HK-2 (cell line): ENCODE results near the gene RPS15A.

Experiments used
- DNase-seq: peaks from one replicate; pipeline ENCODE4 v3.0.0-alpha.2; 2018; ENCODE audit not compliant: unreplicated experiment

The RPS15A gene

DNA sequence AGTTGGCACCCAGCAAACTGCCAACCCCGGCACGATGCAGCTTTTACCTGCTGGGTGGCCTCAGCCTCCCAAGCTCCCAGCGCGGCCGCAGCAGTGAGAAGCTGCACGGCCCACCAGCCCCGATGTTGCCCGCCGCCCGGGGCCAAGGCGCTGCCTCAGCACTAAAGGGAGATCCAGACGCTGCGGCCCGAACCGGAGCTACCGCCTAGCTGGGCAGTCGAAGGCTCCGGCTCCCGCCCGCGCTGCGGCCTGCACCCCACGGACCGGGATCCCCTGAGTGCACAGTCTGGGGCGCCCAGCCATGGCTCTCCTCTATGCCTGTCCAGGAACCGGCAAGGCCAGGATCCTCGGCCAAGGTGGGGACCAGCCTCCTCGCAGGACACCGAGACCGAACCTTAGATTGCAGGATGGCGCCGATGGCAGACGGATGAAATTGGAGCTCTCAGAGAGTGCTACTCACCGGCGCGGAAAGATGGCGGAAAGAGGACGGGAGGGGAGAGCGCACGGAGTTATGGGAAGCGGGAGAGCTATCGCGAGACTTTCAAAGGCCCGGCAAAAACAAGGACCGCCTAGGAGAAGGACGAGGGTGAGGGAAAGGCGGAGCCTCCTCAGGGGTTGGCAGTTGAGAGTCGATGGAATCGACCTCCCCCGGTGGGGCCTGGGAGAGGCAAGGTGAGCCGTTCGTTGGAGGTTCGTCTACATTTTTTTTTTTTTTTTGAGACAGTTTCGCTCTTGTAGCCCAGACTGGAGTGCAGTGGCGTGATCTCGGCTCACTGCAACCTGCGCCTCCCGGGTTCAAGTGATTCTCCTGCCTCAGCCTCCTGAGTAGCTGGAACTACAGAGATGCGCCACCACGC, at the start of gene RPS15A:
RPS15A (minus strand) TSS at position 485 of the 857 bp plus-strand sequence. CDS start 1,221 bp downstream, outside the sequence.
- peak; percentile 84 for DNase-seq

DNA sequence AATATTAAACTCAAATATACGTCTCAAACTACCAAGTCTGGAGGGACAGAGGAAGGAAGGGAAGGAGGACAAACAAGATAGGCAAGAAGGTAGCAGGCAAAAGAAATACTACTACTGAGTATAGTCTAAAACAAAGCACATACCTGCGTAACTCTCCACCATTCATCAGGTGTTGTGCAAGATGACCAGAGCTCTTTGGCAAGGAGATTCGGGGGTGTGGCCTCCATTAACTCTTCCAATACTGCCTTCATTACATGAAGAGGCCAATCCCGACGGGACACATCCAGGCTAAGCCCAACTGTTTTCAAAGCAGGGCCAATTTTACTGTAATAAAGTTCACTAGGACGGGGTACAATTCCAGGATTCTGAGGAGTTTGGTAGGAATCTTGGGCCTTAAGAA, 49.4 kb upstream of the RPS15A start:
- DNase-seq = no peak

DNA sequence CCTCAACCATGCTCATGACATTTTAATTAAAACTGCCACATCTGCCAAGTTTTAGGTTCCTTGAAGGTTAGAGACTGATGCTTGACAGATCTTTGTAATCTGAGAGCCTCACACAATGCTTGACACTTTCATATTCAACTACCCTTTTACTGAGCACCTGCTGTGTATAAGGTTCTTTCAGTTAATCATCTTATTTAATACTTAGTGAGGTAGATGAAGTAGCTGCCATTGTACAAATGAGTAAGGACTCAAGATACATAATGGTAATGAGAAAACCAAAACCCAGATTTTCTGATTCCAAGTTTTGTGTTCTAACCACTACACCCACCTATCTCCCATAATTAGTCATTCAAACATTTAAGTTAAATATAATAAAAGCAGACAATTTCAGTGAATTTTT, 46.6 kb upstream of the RPS15A start:
- DNase-seq = no peak

DNA sequence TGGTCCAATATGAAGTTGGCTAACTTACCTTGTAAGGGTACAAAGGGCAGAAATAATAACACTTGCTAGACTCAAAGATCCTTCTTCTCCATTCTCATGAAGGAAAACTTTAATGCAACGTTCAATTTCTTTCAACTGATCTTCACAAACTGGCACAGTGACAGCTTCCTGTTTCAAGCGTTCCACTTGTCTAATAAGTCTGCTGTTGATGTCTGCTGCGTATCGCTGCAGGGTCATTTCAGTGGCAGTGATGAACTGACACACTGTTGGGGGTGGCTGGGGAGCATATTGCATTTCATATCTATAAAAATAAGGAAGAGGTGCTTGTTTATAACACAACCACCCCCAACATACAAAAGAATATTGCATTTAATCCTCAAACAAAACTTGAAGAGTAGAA, 44.7 kb upstream of the RPS15A start:
- DNase-seq = no peak

DNA sequence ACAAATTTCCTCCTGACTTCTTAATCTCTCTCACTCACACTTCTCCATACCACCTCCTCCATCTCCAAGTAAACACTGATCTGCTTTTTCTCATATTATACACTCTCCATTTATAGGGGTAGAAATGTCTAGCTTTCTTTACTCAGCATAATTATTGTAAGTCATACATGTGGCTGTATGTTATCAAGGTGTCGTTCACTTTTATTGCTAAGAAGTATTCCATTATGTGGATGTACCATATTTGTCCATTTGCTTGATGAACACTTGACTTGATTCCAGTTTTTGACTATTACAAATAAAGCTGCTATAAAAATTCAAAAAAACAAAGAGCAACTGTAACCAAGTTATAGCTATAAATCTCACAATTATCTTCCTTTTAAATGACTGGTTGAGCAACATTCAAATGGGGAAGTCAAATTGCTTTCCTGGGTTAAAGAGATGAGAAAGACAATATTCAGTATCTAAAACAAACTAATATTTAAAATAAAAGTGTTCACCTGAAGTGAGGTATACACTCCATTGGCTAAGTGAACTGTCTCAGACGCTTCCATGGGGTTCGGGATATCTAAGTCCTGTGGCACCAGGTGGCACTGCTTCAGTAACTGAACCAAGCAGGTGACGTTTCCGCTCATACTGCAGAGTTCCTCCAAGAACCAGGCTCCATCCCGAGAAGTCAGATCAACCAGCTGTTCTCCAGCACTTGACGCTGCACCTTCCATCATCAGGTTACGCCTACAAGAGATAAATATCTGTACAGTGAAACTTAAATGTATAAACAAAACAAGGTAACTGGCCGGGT, 43.8 kb upstream of the RPS15A start:
- DNase-seq = no peak

DNA sequence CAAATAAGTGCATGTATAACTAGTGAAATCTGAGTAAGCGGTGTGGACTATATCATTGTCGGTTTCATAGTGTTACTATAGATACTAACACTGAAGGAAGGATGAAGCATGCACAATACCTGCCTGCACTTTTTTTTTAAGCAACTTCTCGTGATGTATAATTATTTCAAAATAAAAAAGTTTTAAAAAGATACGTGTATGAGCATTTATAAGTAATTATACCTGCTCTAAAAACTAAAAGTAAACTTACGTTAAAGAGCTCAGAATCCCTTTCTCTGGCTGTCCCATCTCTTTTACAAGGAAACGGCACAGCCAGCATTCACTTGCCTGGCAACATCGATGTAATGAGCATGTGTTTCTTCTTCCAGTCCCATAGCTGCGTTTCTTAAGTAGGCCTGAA, 42.5 kb upstream of the RPS15A start:
- DNase-seq = no peak

DNA sequence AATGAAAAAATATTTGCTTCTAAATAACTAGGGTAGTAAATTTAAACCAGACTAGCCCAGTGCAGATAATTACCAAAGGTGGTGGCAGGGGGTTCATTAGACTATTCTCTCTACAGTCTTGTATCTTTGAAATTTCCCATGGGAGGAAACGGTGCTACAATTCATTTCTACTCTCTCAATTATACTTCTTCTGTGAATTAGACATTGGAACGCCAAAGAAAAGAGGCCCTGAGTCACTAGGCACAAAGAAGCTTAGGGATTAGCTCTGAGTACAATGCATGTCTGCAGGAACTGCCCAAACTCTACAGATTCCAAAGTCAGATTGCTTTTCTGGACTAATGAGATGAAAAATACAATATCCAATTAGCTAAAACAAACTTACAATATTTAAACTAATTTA, 41.9 kb upstream of the RPS15A start:
- no peak for DNase-seq

DNA sequence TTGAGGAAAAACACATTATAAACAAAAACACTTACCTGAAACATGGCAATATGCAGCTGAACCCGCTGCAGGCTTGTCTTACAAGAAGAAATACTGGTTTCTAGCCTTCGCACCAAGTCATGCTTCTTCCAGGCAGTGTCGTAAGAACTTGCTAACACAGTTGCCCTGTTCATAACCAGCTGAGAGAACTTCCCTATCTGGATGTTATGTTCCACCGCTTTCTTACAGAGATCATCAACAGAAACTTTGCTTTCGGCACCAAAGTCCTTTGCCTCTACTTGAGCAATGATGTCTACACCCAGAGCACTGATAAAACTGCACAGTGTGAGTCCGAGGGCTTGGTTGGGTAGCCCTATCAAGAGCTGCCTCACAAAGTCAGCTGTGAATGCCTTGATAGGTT, 39.1 kb upstream of the RPS15A start:
- no peak for DNase-seq

DNA sequence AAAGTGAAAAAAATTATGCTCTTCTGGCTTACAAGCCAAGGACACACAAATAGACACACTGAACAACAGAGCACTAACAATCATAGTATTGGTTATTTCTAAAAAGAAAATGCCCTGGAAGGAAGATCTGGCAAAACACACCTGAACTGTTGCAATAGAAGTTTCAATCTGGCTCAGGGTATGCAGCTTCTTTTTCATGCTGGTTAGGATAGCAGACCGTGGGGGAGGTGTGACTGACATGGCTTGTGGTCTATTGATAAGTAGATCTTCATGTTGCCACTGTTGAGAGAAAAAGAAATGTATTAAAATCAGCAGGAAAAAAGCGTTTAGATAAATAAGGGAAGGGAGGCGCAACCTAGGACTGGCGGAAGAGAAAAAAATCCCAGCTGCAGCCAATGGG, 37.8 kb upstream of the RPS15A start:
- DNase-seq = no peak

DNA sequence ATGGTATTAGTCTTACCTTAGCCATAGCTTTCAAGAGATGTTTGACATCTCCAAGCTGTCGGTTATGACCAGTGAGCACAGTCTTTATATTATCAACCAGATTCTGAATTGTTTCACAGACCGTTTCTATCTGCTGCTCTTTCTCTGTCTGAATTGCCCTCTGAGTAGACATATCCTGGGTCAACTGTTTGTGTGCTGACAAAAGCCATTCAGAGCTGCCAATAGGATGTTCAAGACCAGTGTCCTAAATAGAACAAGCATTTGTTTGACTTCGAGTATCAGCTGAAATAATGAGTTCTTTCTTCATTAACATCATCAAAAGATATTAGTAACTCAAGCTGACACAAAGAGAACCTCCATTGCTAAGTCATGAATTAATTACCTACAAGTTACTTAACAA, 26.2 kb upstream of the RPS15A start:
- DNase-seq = no peak

DNA sequence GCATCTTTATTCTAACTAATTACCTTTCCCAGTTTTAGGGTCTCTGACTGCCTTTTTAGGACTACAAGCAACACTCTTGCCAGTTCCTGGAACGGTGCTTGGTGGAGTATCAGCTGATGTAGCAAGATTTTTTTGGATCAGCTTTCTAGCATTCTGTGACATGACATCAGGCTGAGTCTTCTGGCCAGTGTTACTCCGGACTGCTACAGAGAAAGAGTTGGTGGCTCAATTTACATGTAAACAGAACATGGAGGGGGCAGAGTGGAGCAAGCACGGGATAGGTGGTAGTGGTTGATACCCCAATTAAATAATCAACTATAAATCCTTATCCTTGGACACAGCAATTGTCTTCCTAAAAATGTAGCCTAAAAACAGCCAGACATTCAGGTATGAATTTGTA, 21.8 kb upstream of the RPS15A start:
- no peak for DNase-seq

DNA sequence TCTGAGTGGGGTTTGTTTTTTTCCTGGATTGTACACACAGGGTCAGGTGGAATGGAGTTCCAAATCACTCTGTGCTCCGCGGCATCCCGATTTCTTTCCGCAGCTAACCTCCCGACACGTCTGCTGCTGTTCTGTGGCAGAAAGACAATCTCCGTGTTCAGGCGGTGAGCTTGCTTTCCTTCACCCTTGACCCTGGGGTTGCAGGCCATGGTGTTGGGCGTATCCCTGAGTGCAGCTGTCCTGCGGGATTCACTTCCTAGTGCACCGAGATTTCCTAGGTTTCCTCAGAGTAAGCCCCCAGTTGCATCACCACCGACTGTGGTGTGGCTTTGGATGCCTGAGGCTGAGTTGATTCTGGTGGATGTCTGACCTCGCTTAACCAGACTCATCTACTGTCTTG, 19.0 kb upstream of the RPS15A start:
- no peak for DNase-seq

DNA sequence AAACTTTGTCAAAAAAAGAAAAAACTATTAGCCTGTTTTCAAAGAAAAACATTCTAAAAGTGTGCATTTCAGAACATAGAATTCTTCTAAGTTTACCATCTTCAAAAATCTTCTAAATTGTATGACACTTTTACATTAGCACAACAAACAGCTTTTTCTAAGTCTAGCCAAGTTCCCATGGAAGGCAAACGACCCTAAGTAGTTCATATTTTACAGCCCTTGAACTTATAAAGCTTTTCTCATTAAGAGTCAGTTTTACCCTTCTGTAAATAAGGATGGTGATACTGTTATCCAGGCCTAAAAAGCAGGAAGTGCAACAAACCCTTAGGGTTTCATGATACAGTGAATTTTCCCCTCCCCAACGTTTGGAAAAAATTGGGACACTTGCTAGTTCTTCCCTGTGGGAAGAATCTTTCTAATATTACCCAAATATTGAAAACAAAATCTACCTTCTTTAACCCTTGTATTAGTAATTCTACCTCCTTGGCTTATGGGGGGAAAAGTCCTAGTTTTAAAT, 15.2 kb upstream of the RPS15A start:
- no peak for DNase-seq

DNA sequence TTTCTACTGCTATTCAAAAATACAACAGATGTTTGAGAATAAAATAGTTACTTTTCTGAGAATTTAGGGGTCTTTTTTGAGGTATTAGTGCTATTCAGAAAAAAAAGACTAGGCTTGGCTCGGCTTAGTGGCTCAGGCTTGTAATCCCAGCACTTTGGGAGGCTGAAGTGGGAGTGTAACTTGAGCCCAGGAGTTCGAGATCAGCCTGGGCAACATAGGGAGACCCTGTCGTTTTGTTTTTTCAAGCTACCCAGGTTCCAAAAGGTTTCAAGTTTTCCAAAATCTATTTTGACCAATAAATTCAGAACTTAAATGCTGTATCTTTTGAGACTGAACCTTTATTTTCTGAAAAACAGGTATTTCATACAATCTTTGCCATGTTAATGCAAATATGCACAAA, 14.4 kb upstream of the RPS15A start:
- no peak for DNase-seq

DNA sequence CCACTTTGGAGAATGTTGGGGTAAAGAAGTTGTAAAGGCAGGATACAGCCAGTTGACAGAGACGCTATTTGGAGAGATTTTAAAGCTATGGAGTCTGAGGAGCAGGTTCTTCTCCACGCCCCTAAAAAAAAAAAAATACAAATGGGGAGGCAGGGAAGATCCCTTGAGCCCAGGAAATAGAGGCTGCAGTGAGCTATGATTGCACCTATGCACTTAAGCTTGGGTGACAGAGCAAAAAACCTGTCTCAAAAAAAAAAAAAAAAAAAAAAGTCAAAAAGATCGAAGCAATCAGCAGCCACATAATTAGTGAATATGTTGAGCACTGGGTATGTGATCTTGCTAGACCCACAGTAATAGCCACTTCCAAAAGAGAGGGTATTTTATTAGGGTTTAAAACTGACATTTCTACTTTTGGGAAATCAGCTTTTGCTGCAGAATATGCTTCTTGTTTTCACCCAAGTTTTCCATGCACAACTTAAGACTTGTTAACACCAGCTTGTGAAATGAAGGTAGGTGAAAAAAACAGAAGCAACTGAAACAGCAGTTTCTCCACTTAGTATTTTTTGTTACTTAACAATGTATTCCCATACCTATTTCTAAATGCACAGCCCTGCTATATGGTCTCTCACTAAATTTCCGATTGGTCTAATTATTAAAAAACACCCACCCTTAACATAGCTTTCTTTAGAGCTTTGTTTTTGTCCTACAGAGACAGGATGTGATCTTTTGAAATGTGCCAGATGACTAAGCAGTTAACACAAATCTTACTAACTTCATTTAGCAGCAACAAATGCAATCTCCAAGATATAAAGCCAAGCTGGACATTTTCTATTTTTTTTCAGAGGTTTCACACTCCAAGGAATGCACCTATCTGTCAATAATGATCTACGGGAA, 13.7 kb upstream of the RPS15A start:
- DNase-seq = no peak

DNA sequence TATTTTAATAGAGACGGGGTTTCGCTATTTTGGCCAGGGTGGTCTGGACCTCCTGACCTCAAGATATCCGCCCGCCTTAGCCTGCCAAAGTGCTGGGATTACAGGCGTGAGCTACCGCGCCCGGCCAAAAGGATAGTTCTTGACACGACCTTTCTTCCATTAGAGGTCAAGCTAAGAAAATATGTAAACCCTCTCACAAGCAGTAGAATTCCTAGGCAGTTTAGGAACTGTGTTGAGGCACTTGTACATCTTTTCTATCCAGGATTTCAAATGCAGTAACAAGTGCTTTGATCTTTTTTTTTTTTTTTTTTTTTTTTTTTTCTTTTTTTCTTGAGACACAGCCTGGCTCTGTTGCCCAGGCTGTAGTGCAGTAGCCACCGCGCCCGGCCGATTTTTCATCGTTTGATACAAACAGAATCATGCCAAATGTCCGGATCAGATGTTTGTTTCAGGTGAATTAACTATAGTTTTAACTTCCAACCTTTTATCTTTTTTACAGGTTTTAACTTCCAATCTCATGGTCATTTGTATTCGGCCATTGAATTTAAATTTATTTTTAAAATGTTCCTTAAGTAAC, 12.7 kb upstream of the RPS15A start:
- DNase-seq = no peak

DNA sequence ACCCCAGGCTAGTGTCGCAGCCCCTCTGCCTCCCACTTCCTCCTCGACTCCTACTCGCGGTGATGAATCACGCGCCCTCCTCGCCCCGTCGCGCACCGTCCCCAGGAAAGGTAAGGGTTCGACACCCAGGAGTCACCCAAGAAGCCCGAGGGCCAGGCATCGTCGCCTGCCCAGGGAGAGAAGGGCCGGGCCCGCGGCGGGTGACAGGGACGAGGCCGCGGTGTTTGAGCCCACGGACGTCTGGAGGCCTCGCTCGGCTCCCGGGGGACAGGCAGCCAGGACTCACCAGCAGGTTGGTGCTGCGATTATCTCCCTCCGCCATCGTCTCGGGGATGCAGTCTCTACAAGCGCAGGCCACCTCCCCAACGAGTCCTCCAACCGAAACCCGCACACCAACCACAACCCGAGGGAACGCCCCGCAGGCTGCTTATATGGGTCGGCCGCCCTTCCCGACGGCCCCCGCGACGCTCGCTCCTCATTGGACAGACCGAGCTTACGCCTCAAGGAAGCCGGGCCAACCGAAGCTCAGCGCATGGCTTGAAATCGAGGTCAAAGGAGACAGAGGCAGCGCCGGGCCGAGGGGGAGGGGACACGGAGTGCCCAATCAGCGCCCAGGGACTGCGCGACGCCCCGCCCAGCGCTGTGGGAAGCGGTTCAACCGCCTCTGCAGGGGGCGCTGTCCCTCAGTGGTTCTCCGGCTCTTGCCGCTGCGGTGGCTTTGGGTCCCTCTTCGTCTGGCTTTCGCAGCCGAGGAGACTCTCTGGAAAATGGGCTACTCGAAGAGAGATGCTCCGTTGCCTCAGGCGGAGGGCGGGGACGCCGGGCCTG, 11.2 kb upstream of the RPS15A start, which contains the start of gene ARL6IP1:
ARL6IP1 (minus strand) TSS at position 405 of the 828 bp plus-strand sequence; CDS start at position 322, 83 bp downstream.
- DNase-seq = peak; percentile 96

DNA sequence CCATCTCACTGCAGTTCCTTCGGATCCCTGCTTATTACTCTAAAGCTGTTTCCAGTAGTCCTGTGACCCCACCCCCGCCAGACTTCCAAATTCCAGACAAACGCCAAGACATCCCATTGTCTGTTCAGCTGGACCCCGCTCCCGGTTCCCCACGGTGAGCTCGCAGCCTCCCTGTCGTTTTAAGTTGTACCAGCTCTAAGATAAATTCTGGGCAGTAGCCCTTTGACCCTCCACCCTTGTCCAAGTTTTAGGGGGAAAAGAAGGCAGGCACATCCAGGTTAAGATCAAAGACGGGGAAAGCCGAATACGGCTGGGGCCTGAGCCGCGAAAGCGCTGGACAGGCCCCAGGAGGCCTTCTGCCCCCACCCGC, 10.6 kb upstream of the RPS15A start:
- DNase-seq = no peak

DNA sequence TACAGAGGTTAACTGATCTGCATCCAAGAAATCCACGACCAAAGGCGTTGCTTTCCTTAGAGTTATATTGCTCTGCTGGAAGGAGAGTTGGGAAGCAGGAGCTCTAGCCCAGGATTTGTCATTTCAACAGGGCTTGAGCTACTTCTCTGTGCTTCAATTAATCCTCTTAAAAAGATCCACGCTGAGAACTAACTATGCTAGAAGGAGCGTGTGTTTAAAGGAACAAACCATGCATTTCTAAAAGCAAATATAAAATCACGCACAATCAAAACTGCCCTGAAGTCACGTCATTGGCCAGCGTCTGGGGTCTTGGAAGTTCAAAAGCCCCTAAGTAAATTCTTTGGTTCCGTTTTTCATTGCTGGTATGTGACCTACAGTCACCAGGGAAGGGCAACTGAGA, 10.2 kb upstream of the RPS15A start:
- no peak for DNase-seq

DNA sequence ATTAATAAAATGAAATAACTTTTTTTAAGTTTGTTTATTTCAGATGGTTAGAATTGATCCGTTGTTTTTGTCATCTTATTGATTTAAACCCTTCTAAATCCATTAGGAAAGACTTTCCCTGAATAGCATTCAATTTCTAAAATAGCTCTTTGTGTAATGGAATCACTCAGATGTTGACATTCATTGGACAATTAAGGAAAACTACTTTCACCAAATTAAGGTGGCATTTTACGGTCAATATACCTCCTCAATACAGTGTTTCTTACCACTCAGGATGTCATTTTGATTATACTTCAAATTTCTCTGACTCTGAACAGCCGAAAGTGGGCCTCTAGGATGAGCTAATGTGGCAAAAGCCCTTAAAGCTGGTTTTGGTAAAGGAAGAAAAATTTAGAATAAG, 9.4 kb upstream of the RPS15A start:
- DNase-seq = no peak

DNA sequence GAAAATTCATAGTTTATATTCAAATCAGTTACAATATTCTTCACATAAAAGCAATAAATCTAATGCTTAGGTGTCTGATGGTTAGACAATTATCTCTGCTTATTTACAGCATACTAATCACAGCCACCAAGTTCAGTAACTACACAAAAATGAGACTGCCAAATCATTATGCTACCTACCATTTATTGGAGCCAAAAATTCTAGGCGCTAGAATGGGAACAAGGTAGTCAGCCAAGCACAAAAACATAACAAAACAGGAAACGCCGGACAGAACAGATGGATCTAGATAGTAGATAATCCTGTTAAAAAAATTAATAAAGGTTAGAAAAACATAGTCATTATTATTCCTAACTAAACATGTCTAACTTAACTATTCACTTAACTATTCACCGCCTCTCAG, 7.6 kb upstream of the RPS15A start:
- no peak for DNase-seq
